ENCODE data around the gene HP.
"Not testable (repeated sequence)": the region's sequence is repeated elsewhere in the genome, so short reads cannot be mapped to it uniquely, and the experiment has no call there.

Gene HP

GRCh38 chr16:72043539-72043938 lies 10.8 kb upstream of the HP start:
- DNase-seq = no peak

DNA sequence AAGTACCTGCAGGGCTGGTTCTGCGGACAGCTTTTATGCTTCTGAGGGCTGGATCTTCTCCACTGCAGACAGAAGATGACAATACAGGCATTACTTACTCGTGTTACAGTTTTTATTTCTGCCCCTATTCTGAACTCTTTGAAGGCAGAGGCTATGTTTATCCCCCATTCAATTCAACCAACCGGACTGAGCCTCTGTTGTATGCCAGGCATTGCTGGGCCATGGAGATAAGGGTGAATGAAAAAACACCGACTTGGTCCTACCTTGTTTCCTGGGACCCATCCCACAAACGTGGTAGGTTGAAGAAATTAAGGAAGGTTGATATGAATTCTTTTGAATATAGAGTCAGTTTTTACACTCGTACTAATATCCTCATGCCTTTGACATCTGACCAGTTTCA lies 10.0 kb upstream of the HP start:
- DNase-seq = no peak

DNA sequence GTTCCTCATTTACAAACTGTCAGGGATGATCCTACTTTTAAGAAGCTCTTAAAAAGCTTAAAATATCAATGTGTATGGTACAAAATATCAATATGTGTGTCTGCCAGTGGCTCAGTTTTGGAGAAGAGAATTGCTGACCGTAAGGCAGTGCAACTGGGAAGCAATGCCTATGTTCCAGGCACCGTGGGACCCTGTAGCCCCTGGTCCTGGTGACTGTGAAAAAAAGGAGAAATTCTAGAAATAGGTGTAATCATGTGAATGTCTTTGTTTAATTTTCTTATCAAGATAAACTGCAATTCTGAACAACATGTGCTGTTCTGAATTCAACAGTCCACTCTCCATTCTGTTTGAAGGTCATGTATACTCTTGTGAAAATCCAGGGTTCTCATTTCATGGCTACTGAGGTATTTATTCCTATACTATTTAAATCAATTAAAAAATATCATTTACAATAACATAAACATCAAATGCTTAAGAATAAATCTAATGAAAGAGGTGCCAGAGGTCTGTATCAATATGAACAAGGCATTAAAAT lies 9.4 kb upstream of the HP start:
- no peak for DNase-seq

DNA sequence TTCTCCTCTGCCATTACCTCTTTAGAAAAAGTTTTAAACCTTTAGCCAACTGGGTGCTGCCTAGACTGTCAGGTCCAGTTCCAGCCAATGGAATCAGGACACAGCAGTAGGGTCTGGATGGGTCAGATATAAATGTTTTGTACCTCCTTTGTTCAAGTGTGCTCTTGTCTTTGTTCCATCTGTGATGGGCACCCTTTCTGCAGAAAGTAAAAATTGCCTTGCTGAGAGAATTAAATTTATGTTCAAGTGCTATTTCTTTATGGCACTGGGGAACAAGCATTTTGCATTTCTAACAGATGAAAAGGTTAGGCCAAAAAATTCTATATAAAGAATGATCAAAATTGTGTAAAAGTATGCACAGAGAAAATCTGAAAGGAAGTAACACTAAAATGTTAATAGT lies 5.2 kb upstream of the HP start:
- DNase-seq = no peak

DNA sequence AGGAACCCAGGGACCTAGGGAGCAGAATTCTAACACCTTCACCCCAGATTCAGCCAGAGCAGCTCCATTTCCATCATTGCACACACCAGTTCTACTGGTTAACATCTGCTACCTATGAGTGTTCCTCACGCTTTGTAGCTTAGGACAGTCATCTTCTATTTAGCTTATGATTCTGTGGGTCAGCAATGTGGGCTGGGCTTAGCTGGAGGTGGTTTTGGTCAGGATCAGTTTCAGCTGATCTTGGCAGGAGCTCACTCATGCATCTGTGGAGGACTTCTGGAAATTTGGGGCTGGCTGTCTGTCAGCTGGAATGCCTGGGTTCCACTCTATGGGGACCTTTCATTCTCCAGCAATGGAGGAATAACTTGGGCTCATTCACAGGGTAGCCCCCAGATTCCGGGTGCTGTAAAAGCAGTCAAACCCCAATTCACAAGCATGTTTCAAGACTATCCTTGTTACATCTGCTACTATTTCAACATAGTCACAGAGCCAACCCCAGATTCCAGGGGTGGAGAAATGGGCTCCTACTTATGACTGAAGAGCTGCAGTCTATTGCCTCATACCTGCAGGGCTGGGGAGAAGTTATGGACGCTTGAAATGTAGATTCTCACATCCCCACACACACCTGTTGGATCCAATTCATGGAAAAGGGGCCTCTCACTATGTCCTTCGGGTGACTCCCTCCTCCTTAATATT lies 3.4 kb upstream of the HP start:
- DNase-seq = no peak

DNA sequence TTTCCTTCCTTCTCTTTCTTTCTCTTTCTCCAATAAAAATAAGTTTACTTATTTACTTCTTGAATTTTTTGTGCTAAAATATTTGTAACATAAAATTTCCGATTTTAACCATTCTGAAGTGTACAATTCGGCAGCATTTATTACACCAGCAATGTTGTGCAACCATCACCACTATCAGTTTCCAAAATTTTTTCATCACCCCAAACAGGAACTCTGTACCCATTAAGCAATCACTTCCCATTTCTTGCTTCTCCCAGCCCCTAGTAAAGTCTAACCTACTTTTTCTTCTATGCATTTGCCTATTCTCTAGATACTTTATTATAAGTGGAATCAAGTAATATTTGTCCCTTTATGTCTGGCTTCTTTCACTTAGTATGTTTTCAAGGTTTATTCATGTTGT lies 2.5 kb upstream of the HP start:
- DNase-seq = no peak

DNA sequence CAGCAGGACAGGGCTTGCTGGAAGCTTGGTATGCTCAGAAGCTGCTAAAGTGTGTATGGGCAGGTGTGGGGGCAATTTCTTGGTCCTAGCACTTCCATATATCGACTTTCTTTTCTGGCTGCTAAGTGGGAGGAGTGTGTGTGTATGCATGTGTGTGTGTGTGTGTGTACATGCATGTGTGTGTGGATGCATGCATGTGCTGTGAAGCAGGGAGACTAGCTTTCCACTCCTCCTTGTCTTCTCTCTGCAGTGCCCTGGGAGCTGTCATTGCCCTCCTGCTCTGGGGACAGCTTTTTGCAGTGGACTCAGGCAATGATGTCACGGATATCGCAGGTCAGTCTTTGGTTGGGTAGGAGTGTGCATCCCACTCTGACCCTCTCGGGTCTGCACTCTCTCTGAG lies 1.6 kb downstream of the HP start:
- DNase-seq = no peak

DNA sequence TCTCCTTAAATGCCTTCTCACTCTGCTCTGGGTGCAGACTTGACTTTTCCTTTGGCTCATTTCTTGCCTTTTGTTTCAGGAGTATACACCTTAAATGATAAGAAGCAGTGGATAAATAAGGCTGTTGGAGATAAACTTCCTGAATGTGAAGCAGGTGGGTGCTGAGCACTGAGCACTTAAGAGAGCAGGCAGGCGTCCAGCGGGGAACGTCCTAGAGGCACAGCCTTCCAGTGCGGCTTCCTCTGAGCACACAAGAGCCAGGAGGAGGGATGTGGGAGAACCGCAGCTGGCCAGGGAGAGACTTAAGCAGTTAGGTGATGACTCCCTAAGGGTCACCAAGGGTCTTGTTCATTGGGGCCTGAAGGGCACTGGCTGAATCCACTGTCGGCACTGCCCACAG lies 3.0 kb downstream of the HP start:
- not testable (repeated sequence) for DNase-seq

- DNase-seq = not testable (repeated sequence)
Observed at GRCh38 chr16:72059060-72059459, 4.8 kb downstream of the HP start.

DNA sequence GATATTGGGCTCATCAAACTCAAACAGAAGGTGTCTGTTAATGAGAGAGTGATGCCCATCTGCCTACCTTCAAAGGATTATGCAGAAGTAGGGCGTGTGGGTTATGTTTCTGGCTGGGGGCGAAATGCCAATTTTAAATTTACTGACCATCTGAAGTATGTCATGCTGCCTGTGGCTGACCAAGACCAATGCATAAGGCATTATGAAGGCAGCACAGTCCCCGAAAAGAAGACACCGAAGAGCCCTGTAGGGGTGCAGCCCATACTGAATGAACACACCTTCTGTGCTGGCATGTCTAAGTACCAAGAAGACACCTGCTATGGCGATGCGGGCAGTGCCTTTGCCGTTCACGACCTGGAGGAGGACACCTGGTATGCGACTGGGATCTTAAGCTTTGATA lies 6.1 kb downstream of the HP start:
- DNase-seq = no peak

GRCh38 chr16:72061564-72061963 lies 7.3 kb downstream of the HP start:
- DNase-seq = no peak

DNA sequence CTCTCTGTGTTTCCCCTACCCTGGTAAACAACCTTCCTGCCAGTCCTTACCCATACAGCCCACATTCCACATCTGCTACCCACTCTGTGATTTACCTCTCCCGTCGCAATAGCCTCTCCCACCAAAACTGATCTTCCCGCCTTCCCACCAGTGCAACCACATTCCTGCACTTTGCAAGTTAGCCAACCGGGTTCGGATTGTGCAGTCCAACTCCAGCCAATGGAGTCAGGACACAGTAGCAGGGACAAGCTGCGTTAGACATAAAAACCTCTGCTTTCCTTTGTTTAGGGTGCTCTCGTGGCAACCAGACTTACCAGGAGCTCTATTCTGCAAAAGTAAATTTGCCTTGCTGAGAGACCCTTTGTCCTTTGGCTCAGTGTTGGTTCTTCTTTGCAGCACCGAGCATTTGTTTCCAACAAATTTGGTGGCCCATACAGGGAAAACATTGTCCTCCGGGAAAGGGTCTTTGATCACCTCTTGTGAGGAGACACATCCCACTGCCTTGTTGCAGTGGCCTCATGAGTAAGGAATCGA lies 10.1 kb downstream of the HP start:
- DNase-seq = no peak

DNA sequence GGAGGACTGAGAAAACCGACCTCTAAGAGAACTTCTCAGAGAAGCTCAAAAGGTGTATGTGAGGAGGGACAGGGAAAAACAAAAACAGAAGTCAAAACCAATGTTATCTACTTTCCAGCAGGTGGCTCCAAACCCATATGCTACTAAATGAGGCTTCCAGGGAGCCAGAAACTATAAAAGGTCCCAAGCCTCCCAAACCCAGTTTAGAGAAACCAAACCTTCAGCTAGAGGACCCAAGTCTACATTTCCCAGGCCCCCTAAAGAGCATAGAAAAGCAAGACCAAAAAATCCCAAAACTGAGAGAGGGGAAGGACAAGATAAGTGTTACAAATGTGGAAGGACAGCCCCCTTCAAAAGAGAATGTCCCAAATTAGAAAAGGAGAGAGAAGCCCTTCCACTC lies 12.4 kb downstream of the HP start:
- DNase-seq = no peak

DNA sequence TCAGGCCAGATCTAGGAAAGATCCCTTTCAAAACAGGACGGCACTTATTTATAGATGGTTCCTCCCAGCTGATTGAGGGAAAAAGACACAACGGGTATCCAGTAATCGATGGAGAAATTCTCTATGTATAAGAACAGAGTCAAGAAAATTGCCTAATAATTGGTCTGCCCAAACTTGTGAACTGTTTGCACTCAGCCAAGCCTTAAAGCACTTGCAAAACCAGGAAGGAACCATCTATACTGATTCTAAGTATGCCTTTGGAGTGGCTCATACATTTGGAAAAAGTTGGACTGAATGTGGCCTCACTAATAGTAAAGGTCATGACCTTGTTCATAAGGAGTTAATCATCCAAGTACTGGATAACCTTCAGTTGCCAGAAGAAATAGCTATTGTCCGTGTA lies 14.6 kb downstream of the HP start:
- no peak for DNase-seq

- DNase-seq = no peak
Observed at GRCh38 chr16:72072514-72073342, 18.4 kb downstream of the HP start.

GRCh38 chr16:72073560-72074230 lies 19.4 kb downstream of the HP start:
- no peak for DNase-seq

GRCh38 chr16:72075067-72075466 lies 20.8 kb downstream of the HP start:
- not testable (repeated sequence) for DNase-seq

DNA sequence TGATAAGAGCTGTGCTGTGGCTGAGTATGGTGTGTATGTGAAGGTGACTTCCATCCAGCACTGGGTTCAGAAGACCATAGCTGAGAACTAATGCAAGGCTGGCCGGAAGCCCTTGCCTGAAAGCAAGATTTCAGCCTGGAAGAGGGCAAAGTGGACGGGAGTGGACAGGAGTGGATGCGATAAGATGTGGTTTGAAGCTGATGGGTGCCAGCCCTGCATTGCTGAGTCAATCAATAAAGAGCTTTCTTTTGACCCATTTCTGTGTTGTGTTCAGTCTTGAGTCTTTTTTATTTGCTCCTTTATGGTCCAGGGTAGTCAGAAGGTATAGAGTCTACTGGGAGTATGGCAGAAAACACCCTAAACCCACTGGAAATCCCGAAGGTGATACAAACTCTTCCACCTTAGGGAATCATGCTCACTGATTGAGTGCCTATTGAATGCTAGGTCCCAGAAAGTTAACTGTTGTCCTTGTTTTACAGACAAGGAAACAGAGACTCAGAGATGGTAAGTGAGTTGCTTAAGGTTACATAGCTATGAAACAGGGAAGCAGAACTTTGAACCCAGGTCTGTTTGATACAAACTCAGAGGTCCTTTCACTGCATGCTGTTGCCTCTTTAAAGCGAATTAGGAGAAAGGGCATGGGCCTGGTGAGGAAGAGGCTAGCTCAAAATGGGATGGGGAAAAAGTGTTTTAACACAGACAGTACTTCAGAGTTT lies 22.8 kb downstream of the HP start:
- DNase-seq = not testable (repeated sequence)

DNA sequence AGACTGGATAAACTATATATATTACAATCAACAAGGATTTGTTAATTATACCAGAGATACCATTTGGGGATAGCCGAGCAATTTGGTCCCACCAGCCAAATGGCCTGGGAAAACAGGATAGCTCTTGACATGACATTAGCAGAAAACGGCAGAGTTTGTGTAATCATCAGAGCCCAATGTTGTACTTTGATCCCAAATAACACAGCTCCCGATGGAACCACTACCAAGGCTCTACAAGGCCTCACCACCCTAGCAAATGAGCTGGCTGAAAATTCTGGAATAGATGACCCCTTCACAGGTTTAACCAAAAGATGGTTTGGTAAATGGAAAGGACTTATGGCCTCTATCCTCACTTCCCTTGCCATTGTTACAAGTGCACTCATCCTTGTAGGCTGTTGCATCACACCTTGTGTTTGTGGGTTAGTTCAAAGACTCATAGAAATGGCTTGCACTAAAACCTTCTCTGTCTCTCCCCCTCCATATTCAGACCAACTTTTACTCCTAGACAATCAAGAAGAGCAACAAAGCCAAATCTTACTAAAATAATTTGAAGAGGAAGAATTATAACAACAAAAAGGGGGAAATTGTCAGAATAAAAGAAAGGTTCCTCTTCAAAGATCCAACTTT lies 29.6 kb downstream of the HP start:
- DNase-seq = no peak

GRCh38 chr16:72084445-72084844 lies 30.1 kb downstream of the HP start:
- no peak for DNase-seq

GRCh38 chr16:72085002-72085401 lies 30.7 kb downstream of the HP start:
- DNase-seq = no peak

DNA sequence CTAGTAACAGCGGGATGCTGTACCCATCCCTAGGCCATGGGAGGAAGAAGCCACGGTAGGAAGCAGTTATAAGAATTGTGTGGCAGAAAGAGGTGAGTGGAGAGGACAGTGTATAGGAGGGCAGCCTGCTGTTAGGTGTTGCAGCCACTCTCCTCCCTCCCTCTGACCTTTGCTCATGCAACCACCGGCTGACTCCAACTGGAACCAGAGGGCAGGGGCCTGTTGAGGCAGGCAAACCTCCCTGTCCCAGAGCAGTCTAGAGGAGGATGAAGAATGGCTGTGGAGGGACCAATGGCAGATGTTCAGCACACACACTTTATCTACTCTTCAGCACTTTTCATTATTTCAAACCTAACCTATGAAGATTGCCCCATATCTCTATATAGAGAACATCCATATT lies 36.9 kb downstream of the HP start:
- no peak for DNase-seq
